Lung (tissue), 12 donors: Measurements from ENCODE around the gene C6orf132. TPM values are rescaled to one million over a fixed set of nuclear protein-coding genes. Genes with fewer than 3 reads are reported as not detected.

ENCODE experiments used
- ATAC-seq: fragments of 200-7000 bp; cut with Tn5 transposase; one replicate; pipeline ENCODE4 v1.9.1; 2020; ENCODE audit warnings: moderate number of reproducible peaks; ENCODE audit not compliant: insufficient read depth, low FRiP score
- DNase-seq, 3 donors: peaks; one replicate each; pipeline ENCODE4 v3.0.0-alpha.2; 2013 to 2017
- H3K27ac ChIP-seq, 2 donors: one replicate each; pipeline ENCODE4 v1.5.1; 2013; ENCODE audit warnings: mild to moderate bottlenecking in 2 of 2, moderate library complexity in 2 of 2, control low read depth in 1 of 2, inconsistent platforms in 1 of 2, low read depth in 1 of 2, low read length in 1 of 2
- H3K27me3 ChIP-seq, 3 donors: one replicate each; pipeline ENCODE4 v1.5.1; 2013; ENCODE audit warnings: low read length in 2 of 3; ENCODE audit not compliant: control insufficient read depth in 3 of 3, insufficient read depth in 3 of 3
- H3K36me3 ChIP-seq, 4 donors: one replicate each; pipeline ENCODE4 v1.5.1; 2013; ENCODE audit warnings: low read length in 4 of 4, mild to moderate bottlenecking in 1 of 4, moderate library complexity in 1 of 4; ENCODE audit not compliant: control insufficient read depth in 4 of 4, insufficient read depth in 4 of 4
- H3K4me1 ChIP-seq, 5 donors: one replicate each; pipeline ENCODE4 v1.5.1; 2013; ENCODE audit warnings: low read length in 5 of 5, mild to moderate bottlenecking in 2 of 5, moderate library complexity in 1 of 5; ENCODE audit not compliant: control insufficient read depth in 5 of 5, insufficient read depth in 5 of 5
- H3K4me3 ChIP-seq: one replicate; pipeline ENCODE4 v1.5.1; 2013; ENCODE audit warnings: mild to moderate bottlenecking, control low read depth, moderate library complexity
- H3K9ac ChIP-seq, 2 donors: one replicate each; pipeline ENCODE4 v1.5.1; 2013; ENCODE audit warnings: low read length in 2 of 2, control low read depth in 1 of 2; ENCODE audit not compliant: insufficient read depth in 1 of 2
- H3K9me3 ChIP-seq, 4 donors: one replicate each; pipeline ENCODE4 v1.5.1; 2013; ENCODE audit warnings: low read length in 3 of 4, mild to moderate bottlenecking in 1 of 4, moderate library complexity in 1 of 4; ENCODE audit not compliant: control insufficient read depth in 4 of 4, insufficient read depth in 3 of 4
- CTCF ChIP-seq: IDR thresholded peaks from 2 replicates; pipeline ENCODE4 v1.5.1; 2012; ENCODE audit warnings: mild to moderate bottlenecking; ENCODE audit errors: control extremely low read depth, extremely low read depth
- WGBS, 2 donors: extraction: QIAGEN DNeasy Blood & Tissue Kit; methylation state at CpG; one replicate each; pipeline ENCODE4 v1.1.7; 2013; 5-methylcytosine and 5-hydroxymethylcytosine counted together
- polyA plus RNA-seq, 2 donors: library from polyadenylated mRNA; stranded (reverse); fragments of 200-250 nt; gene quantifications; one replicate each; pipeline ENCODE4 v1.2.1, GENCODE V29; 2013
- total RNA-seq, 2 donors: library from RNA; depleted of rRNA in 1 of 2; stranded (reverse); fragments of >200 nt in 1 of 2; gene quantifications; one replicate each; pipeline ENCODE4 v1.2.1, GENCODE V29; 2014 to 2021
- donor health status: control.
- donor health status: control.
- donor health status: Bipolar disorder and iron deficiency.
- donor health status: healthy.
- donor health status: DM: yes; HTN: yes; CAD: no.

The C6orf132 gene
- total and polyA plus RNA-seq, 4 donors, result 5.9 to 33.1 (median 18.7) TPM

DNA sequence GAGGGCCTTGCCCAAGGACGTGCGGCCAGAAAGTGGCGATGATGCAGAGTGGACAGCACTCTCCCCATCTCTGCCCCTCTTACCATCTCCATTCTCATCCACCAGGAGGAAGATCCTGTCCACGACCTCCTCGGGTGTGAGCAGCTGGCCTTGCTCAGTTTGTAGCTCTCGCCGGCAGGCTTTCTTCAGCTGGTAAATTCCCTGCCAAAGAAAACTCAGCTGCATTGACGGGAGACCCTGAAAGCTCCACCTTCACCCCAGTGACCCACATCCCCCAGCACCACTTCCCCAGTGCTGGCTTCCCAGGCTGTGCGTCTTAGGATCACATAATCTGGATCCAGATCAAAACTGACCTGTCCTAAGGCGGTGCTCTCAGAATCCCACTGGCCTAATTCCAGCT lies 43.2 kb upstream of the C6orf132 start:
- 75 to 77% methylated on average over 10 of the region's 10 CpGs for WGBS, 2 donors
- Histone ChIP-seq H3K9me3 (peaks cover 0 to 3% (median 0%) of the 10 kb centered on the region in 4 donors), H3K27me3 (no peaks in the 10 kb centered on the region), H3K36me3 (no peaks in the 10 kb centered on the region), H3K4me3 (no peak overlapping the region), H3K27ac (no peak overlapping the region), H3K9ac (no peak overlapping the region), H3K4me1 (peaks cover 0 to 7% (median 0%) of the 10 kb centered on the region in 5 donors)
- TF ChIP-seq CTCF, result no peak
- ATAC-seq (no peak), DNase-seq (peak; percentile 56 to 72 (median 69))

- Histone ChIP-seq H3K27me3 (no peaks in the 10 kb centered on the region), H3K27ac (no peak overlapping the region), H3K9ac (no peak overlapping the region), H3K4me3 (no peak overlapping the region), H3K4me1 (peaks cover 0 to 7% (median 0%) of the 10 kb centered on the region in 5 donors), H3K9me3 (peaks cover 0 to 3% (median 0%) of the 10 kb centered on the region in 4 donors), H3K36me3 (no peaks in the 10 kb centered on the region)
- ATAC-seq (no peak), DNase-seq (no peak)
- WGBS, 2 donors, result 86 to 96% methylated on average over 4 of the region's 4 CpGs
- no peak for TF ChIP-seq CTCF
These were observed 42.1 kb upstream of the C6orf132 start for GRCh38 chr6:42184475-42184874.

DNA sequence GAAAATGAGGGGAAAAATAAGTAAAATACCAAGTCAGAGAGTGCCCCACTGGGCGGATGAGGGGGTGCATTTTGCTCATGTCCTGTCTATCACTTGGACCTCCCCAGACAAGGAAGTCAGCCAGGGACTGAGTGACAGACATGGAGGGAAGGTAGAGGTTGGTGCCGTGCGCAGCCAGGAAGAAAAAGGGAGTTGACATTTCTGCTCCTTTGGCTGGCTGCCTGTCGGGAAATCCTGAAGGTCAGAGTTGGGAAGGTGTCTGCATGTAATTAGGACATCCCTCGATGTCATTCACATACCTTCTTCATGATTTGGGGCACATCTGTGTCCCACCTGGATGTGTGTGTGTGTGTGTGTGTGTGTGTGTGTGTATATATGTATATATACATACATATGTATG lies 39.7 kb upstream of the C6orf132 start:
- Histone ChIP-seq H3K36me3 (no peaks in the 10 kb centered on the region), H3K27ac (no peak overlapping the region), H3K9ac (no peak overlapping the region), H3K4me3 (no peak overlapping the region), H3K4me1 (peaks cover 0 to 13% (median 0%) of the 10 kb centered on the region in 5 donors), H3K27me3 (no peaks in the 10 kb centered on the region), H3K9me3 (no peaks in the 10 kb centered on the region)
- WGBS, 2 donors, result 74 to 82% methylated on average over 5 of the region's 5 CpGs
- no peak for TF ChIP-seq CTCF
- ATAC-seq (no peak), DNase-seq (no peak)

GRCh38 chr6:42179945-42180313 lies 37.5 kb upstream of the C6orf132 start:
- no peaks in the 10 kb centered on the region for H3K27me3 ChIP-seq
- no peak for ATAC-seq
- DNase-seq, result no peak
- H3K4me1 ChIP-seq, result peaks cover 0 to 6% (median 0%) of the 10 kb centered on the region in 5 donors
- H3K27ac ChIP-seq, result no peak overlapping the region
- H3K4me3 ChIP-seq, result no peak overlapping the region
- WGBS, 2 donors, result 83% methylated on average over 3 of the region's 3 CpGs
- H3K36me3 ChIP-seq, result no peaks in the 10 kb centered on the region
- TF ChIP-seq CTCF, result no peak
- H3K9me3 ChIP-seq, result no peaks in the 10 kb centered on the region
- H3K9ac ChIP-seq, result no peak overlapping the region
